ENCODE measurements around the gene GRAP2. TPM values are rescaled to one million over a fixed set of nuclear protein-coding genes. Genes with fewer than 3 reads are reported as not detected.

The GRAP2 gene
- total and polyA plus RNA-seq, 8 donors, result 0.45 to 29.1 (median 3.0) TPM; not detected in 2

DNA sequence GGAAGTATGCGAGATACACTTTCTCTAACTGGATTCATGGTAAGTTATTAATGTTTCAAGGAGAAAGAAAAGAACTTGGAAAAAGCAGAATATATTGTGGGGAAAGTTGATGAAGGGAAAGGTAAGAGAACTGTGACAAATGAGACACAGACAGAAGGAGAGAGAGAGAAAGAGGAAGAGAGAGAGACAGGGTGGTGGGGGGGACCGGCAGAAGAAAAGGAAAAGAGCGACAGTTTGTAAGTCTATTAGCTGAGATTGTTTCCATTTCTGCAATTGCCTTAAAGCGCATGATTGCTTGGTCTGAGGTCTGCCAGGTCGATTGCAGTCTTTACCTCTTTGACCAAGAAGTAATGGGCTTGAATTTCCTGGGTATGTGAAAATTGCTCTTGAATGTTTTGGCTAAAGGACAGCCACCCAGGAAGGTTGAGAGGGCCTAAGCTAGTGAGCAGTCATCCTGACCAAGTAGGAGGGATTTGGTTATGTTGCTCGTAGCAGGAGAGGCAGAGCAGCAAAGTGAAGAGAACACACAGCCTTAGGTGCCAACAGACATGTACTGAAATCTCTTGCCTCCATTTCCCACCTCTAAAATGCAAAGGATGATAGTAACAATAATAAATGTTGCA, 35.8 kb downstream of the GRAP2 start:
- WGBS, 5 donors, result 63 to 79% (median 71%) methylated on average over 6 of the region's 6 CpGs
- peaks cover 0 to 10% (median 4%) of the 10 kb centered on the region in 3 donors for H3K27me3 ChIP-seq
- no peak for DNase-seq
- TF ChIP-seq POLR2A (IDR thresholded peaks at IDR 0.05) (no peak), EP300 (IDR thresholded peaks at IDR 0.05) (no peak)
- H3K4me3 ChIP-seq, result no peak overlapping the region
- no peaks in the 10 kb centered on the region for H3K36me3 ChIP-seq
- intact Hi-C loops (cut with DNase I; ENCODE audit: low total_unique reads), result no loop called here
- no peak overlapping the region for H3K27ac ChIP-seq
- H3K9me3 ChIP-seq, result no peaks in the 10 kb centered on the region
- peaks cover 0 to 11% (median 0%) of the 10 kb centered on the region in 4 donors for H3K4me1 ChIP-seq

DNA sequence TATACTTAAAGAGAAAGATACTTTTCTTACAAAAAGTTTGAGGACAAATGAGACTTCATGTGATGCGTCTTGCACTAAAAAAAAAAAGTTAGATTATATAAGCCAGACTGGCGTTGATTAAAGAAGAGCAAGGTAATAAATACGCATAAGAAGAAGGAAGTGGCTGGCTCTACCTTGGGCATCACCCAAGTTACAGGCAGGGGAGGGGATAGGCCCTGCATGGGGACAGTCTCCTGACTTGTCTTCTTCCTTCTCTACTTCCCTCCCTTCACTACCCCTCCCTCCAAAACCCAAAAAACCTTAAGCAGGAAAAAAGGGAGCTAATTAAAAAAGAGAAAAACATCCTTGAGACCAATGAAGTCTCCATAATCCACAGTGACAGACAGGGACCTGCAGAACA, 37.0 kb downstream of the GRAP2 start:
- Histone ChIP-seq H3K4me3 (no peak overlapping the region), H3K4me1 (peaks cover 0 to 11% (median 0%) of the 10 kb centered on the region in 4 donors), H3K36me3 (no peaks in the 10 kb centered on the region), H3K9me3 (no peaks in the 10 kb centered on the region), H3K27ac (no peak overlapping the region), H3K27me3 (peaks cover 0 to 10% (median 4%) of the 10 kb centered on the region in 3 donors)
- no peak for DNase-seq
- 62 to 83% (median 70%) methylated on average over 3 of the region's 3 CpGs for WGBS, 5 donors
- intact Hi-C loops (cut with DNase I; ENCODE audit: low total_unique reads), result no loop called here
- TF ChIP-seq, protein P1, sequence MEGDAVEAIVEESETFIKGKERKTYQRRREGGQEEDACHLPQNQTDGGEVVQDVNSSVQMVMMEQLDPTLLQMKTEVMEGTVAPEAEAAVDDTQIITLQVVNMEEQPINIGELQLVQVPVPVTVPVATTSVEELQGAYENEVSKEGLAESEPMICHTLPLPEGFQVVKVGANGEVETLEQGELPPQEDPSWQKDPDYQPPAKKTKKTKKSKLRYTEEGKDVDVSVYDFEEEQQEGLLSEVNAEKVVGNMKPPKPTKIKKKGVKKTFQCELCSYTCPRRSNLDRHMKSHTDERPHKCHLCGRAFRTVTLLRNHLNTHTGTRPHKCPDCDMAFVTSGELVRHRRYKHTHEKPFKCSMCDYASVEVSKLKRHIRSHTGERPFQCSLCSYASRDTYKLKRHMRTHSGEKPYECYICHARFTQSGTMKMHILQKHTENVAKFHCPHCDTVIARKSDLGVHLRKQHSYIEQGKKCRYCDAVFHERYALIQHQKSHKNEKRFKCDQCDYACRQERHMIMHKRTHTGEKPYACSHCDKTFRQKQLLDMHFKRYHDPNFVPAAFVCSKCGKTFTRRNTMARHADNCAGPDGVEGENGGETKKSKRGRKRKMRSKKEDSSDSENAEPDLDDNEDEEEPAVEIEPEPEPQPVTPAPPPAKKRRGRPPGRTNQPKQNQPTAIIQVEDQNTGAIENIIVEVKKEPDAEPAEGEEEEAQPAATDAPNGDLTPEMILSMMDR (IDR thresholded peaks at IDR 0.05), result no peak
- TF ChIP-seq POLR2A (IDR thresholded peaks at IDR 0.05) (no peak), EP300 (IDR thresholded peaks at IDR 0.05) (no peak), POLR2AphosphoS5 (IDR thresholded peaks at IDR 0.05) (no peak)

DNA sequence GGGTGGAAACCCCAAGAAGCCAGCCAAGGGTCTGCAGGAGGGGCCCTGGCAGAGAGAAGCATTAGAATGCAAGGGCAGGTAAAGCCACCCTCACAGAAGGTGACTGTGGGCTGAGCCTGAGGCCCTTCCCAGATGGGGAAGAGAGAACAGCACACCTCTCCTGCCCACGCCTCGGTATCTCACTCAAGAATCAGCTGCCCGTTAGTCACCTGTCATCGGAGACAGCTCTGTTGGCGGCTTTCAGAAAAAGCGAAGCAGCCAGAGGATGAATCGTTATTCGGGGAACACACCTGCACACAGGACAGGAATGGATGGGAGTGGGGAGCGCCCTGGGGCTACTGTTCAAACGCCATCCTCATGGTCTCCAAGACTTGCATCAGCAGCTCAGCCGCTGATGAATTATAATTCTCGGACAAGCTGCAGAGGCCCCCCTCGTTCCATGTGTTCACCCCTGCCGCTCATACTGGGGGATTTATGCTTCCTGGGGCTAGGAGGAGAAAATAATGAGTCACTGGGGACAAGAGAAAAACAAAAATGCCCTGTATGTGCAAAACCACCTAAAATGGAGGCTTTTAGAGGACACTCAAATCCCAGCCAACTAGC, 37.7 kb downstream of the GRAP2 start:
- no peak for DNase-seq
- Histone ChIP-seq H3K27me3 (peaks cover 0 to 10% (median 4%) of the 10 kb centered on the region in 3 donors), H3K27ac (no peak overlapping the region), H3K4me1 (peaks cover 0 to 11% (median 0%) of the 10 kb centered on the region in 4 donors), H3K9me3 (no peaks in the 10 kb centered on the region), H3K4me3 (no peak overlapping the region), H3K36me3 (no peaks in the 10 kb centered on the region)
- 70 to 85% (median 76%) methylated on average over 6 to 14 of the region's 14 CpGs for WGBS, 5 donors
- intact Hi-C loops (cut with DNase I; ENCODE audit: low total_unique reads), result no loop called here
- TF ChIP-seq POLR2A (IDR thresholded peaks at IDR 0.05) (no peak), POLR2AphosphoS5 (IDR thresholded peaks at IDR 0.05) (no peak), EP300 (IDR thresholded peaks at IDR 0.05) (no peak)
- TF ChIP-seq, protein P1 (IDR thresholded peaks at IDR 0.05), result no peak

DNA sequence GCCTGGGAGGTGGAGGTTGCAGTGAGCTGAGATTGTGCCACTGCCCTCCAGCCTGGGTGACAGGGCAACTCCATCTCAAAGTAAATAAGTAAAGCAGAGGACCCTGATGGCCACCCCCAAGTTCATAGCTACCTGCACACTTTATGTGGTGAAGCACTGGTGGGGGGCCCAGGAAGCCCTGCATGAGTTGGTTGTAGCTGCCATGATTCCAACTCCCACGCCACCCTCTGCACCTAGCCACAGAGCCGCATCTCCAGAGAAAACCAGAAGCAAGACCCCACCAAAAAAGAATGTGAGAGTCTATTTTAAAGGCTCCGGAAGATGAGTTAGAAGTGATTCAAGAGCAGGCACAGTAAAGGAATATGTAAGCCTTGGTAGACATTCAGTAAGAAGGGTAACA, 38.9 kb downstream of the GRAP2 start:
- Histone ChIP-seq H3K9me3 (no peaks in the 10 kb centered on the region), H3K4me3 (no peak overlapping the region), H3K27me3 (peaks cover 0 to 10% (median 4%) of the 10 kb centered on the region in 3 donors), H3K4me1 (peaks cover 0 to 14% (median 0%) of the 10 kb centered on the region in 4 donors), H3K36me3 (no peaks in the 10 kb centered on the region), H3K27ac (no peak overlapping the region)
- intact Hi-C loops (cut with DNase I; ENCODE audit: low total_unique reads), result no loop called here
- 91 to 95% (median 92%) methylated on average over 3 of the region's 3 CpGs for WGBS, 5 donors
- TF ChIP-seq POLR2A (IDR thresholded peaks at IDR 0.05) (no peak), EP300 (IDR thresholded peaks at IDR 0.05) (no peak), POLR2AphosphoS5 (IDR thresholded peaks at IDR 0.05) (no peak)
- TF ChIP-seq, protein P1 (IDR thresholded peaks at IDR 0.05), result no peak
- no peak for DNase-seq

Measured in stomach (tissue), 9 donors.